PC-3 (cell line): Measurements from ENCODE around the gene ARSG. TPM values are rescaled to one million over a fixed set of nuclear protein-coding genes. Genes with fewer than 3 reads are reported as not detected.

Experiments used
- ATAC-seq: fragments of 200-7000 bp; cut with Tn5 transposase; 2 replicates; pipeline ENCODE4 v1.9.1; 2020; ENCODE audit warnings: mild to moderate bottlenecking, moderate library complexity
- BruUV-seq: library from RNA; stranded (reverse); fragments of 400-500 nt; replicated peaks from 2 replicates; lab custom pipeline; 2021; lab: Mats Ljungman, UMichigan
- CTCF ChIA-PET: fragments of 300-600 bp; sonication (Branson Sonifier 250); formaldehyde crosslinking; loops from one replicate; lab custom pipeline; 2022; ENCODE audit warnings: antibody characterized with exemption; lab: Charles Lee
- POLR2A ChIA-PET: fragments of 300-600 bp; sonication (Branson Sonifier 250); formaldehyde crosslinking; loops from one replicate; lab custom pipeline; 2022; ENCODE audit warnings: antibody characterized with exemption; ENCODE audit not compliant: unreplicated experiment; lab: Charles Lee
- DNase-seq: peaks from one replicate; pipeline ENCODE4 v3.0.0-alpha.2; 2015
- H2AFZ ChIP-seq: fragments of 300-600 bp; sonication (generic); 2 replicates; pipeline ENCODE4 v1.6.0; 2016; ENCODE audit warnings: antibody characterized with exemption, low read length
- H3F3A ChIP-seq: fragments of 300-600 bp; sonication (generic); one replicate; pipeline ENCODE4 v1.6.0; 2017; ENCODE audit warnings: antibody characterized with exemption, low read length, control low read depth, mild to moderate bottlenecking; ENCODE audit not compliant: unreplicated experiment
- H3K27ac ChIP-seq: fragments of 300-600 bp; sonication (generic); 2 replicates; pipeline ENCODE4 v1.5.1; 2016; ENCODE audit warnings: mild to moderate bottlenecking, low read length
- H3K27me3 ChIP-seq: fragments of 300-600 bp; sonication (generic); 2 replicates; pipeline ENCODE4 v1.6.1; 2016; ENCODE audit warnings: low read length, mixed read lengths
- H3K36me3 ChIP-seq: fragments of 300-600 bp; sonication (generic); 2 replicates; pipeline ENCODE4 v1.6.1; 2016; ENCODE audit warnings: low read depth, mixed run types, low read length, mixed read lengths
- H3K4me1 ChIP-seq: fragments of 300-600 bp; sonication (generic); 2 replicates; pipeline ENCODE4 v1.5.1; 2016; ENCODE audit warnings: low read length; ENCODE audit not compliant: insufficient read depth
- H3K4me2 ChIP-seq: fragments of 300-600 bp; sonication (generic); 2 replicates; pipeline ENCODE4 v1.6.0; 2016; ENCODE audit warnings: low read length
- H3K4me3 ChIP-seq: fragments of 300-600 bp; sonication (generic); 2 replicates; pipeline ENCODE4 v1.5.1; 2016; ENCODE audit warnings: mild to moderate bottlenecking, low read length, mixed read lengths
- H3K79me2 ChIP-seq: fragments of 300-600 bp; sonication (generic); 2 replicates; pipeline ENCODE4 v1.6.1; 2017; ENCODE audit warnings: low read length, mixed read lengths
- H3K9ac ChIP-seq: fragments of 300-600 bp; sonication (generic); 2 replicates; pipeline ENCODE4 v1.6.0; 2016; ENCODE audit warnings: mild to moderate bottlenecking, low read length
- H3K9me2 ChIP-seq: fragments of 300-600 bp; sonication (generic); replicated peaks from 2 replicates; pipeline ENCODE4 v1.6.1; 2016; ENCODE audit warnings: mixed run types, low read length, mixed read lengths
- H3K9me3 ChIP-seq: fragments of 300-600 bp; sonication (generic); 2 replicates; pipeline ENCODE4 v1.6.1; 2016; ENCODE audit warnings: low read length, mixed read lengths
- H4K20me1 ChIP-seq: fragments of 300-600 bp; sonication (generic); 2 replicates; pipeline ENCODE4 v1.6.1; 2016; ENCODE audit warnings: low read length, mixed read lengths
- EZH2 ChIP-seq: fragments of 300-600 bp; sonication (generic); IDR thresholded peaks from one replicate; pipeline ENCODE4 v1.6.1; 2017; ENCODE audit warnings: antibody characterized with exemption, mild to moderate bottlenecking, low read length; ENCODE audit not compliant: unreplicated experiment
- EZH2phosphoT487 ChIP-seq: fragments of 300-600 bp; sonication (generic); IDR thresholded peaks from 2 replicates; pipeline ENCODE4 v1.6.1; 2018; ENCODE audit warnings: mild to moderate bottlenecking, antibody characterized with exemption, low read length, borderline replicate concordance
- intact Hi-C: fragments of 100-400 bp; cut with micrococcal nuclease; formaldehyde crosslinking; loops from 2 replicates; pipeline ENCODE4 v1.9.0; 2023
- total RNA-seq: library from RNA; depleted of rRNA; stranded (reverse); fragments of >200 nt; gene quantifications from 2 replicates; pipeline ENCODE4 v1.2.3, GENCODE V29; 2014
- TF ChIP-seq, protein P1 (sequence below): fragments of 300-600 bp; sonication (generic); conservative IDR thresholded peaks from 2 replicates; pipeline ENCODE4 v1.5.1; 2017; ENCODE audit warnings: antibody characterized with exemption, low read depth, mild to moderate bottlenecking, low read length

Gene ARSG
- total RNA-seq, 1 experiment from 2014 or later, result 2.1 TPM

GRCh38 chr17:68294617-68295016, 3.3 kb downstream of the ARSG start:
- Histone ChIP-seq H3K36me3 (no peaks in the 10 kb centered on the region), H4K20me1 (no peaks in the 10 kb centered on the region), H3F3A (no peaks in the 10 kb centered on the region), H3K27ac (no peak overlapping the region), H3K27me3 (0 out of 2 replicates have a peak, but pooled peaks cover 3% of the 10 kb centered on the region), H3K9me3 (no peaks in the 10 kb centered on the region), H3K9me2 (no peaks in the 10 kb centered on the region), H2AFZ (no peak overlapping the region), H3K79me2 (no peaks in the 10 kb centered on the region), H3K4me3 (no peak overlapping the region), H3K9ac (no peak overlapping the region), H3K4me2 (no peak overlapping the region), H3K4me1 (peaks cover 21% of the 10 kb centered on the region)
- ATAC-seq (no peak), DNase-seq (no peak)
- intact Hi-C loops, result no loop called here
- TF ChIP-seq, protein P1, sequence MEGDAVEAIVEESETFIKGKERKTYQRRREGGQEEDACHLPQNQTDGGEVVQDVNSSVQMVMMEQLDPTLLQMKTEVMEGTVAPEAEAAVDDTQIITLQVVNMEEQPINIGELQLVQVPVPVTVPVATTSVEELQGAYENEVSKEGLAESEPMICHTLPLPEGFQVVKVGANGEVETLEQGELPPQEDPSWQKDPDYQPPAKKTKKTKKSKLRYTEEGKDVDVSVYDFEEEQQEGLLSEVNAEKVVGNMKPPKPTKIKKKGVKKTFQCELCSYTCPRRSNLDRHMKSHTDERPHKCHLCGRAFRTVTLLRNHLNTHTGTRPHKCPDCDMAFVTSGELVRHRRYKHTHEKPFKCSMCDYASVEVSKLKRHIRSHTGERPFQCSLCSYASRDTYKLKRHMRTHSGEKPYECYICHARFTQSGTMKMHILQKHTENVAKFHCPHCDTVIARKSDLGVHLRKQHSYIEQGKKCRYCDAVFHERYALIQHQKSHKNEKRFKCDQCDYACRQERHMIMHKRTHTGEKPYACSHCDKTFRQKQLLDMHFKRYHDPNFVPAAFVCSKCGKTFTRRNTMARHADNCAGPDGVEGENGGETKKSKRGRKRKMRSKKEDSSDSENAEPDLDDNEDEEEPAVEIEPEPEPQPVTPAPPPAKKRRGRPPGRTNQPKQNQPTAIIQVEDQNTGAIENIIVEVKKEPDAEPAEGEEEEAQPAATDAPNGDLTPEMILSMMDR, result no peak
- TF ChIP-seq EZH2 (no peak), EZH2phosphoT487 (no peak)
- BruUV-seq, result no TSS peak
- CTCF ChIA-PET, result no interaction called here
- POLR2A ChIA-PET, result no interaction called here

- POLR2A ChIA-PET, result no interaction called here
- no TSS peak for BruUV-seq
Measured at GRCh38 chr17:68295086-68295485, 3.8 kb downstream of the ARSG start.

More at GRCh38 chr17:68295086-68295485, 3.8 kb downstream of the ARSG start:
- H3K27ac ChIP-seq, result no peak overlapping the region
- H2AFZ ChIP-seq, result no peak overlapping the region
- no peak overlapping the region for H3K9ac ChIP-seq
- H3K9me3 ChIP-seq, result no peaks in the 10 kb centered on the region
- no peak for TF ChIP-seq EZH2
- TF ChIP-seq EZH2phosphoT487, result no peak
- TF ChIP-seq, protein P1, result no peak
- ATAC-seq (no peak), DNase-seq (no peak)
- H3F3A ChIP-seq, result no peaks in the 10 kb centered on the region
- no peaks in the 10 kb centered on the region for H4K20me1 ChIP-seq
- CTCF ChIA-PET, result no interaction called here
- intact Hi-C loops, result no loop called here
- no peak overlapping the region for H3K4me2 ChIP-seq
- H3K4me1 ChIP-seq, result peaks cover 16% of the 10 kb centered on the region
- H3K4me3 ChIP-seq, result no peak overlapping the region
- 0 out of 2 replicates have a peak, but pooled peaks cover 3% of the 10 kb centered on the region for H3K27me3 ChIP-seq
- no peaks in the 10 kb centered on the region for H3K9me2 ChIP-seq
- no peaks in the 10 kb centered on the region for H3K79me2 ChIP-seq
- H3K36me3 ChIP-seq, result no peaks in the 10 kb centered on the region
